Cerebellar cortex (tissue), 1 donor: Measurements from ENCODE around the gene AIM2.
"Not testable (repeated sequence)": the region's sequence is repeated elsewhere in the genome, so short reads cannot be mapped to it uniquely, and the experiment has no call there.

Source experiments
- DNase-seq: peaks from one replicate; pipeline ENCODE4 v3.0.0-alpha.2; 2015; ENCODE audit warnings: low spot score

The AIM2 gene

DNA sequence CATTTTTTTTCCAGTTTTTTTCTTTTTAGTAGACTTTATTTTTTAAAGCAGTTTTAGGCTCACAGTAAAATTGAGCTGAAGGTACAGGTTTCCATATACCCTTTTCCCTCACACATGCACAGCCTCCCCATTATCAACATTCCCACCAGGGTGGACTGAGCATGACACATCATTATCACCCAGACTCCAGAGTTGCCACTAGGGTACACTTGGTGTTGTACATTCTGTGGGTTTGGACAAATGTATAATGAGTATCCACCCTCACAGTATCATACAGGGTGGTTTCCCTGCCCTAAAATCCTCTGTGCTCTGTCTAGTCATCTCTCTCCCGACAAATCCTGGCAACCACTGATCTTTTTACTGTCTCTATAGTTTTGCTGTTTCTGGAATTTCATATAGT, 3.0 kb upstream of the AIM2 start:
- no peak for DNase-seq

GRCh38 chr1:159077120-159077961, 775 bp upstream of the AIM2 start:
- DNase-seq: no peak

DNA sequence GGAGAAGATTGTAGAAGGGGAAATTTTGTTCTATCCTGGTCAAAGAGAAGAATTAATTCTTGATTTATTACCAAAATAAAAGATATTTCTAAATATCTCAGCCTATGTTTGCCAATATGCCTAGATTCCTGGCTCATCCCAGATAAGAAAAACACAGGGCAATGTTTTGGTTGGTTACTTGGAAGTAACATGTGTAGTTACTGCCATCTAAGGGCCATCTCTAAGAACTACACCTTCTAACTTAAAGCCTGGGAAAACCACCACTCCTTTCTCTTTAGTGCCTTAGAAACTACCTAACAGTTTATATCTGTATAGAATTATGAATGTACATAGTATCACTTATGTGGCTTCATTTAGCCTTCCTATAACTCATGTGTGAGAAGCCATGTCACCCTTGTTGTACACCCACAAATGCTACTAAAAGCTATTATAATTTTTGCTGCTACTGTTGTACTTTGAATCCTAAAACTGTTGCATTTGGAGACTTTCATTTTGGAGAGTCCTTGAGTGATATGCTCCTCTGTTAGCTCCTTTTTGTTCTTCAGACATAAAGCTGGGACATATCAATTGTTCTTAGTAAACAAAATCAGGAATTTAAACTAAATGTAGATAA, 4.5 kb downstream of the AIM2 start:
- DNase-seq: peak; percentile 61

DNA sequence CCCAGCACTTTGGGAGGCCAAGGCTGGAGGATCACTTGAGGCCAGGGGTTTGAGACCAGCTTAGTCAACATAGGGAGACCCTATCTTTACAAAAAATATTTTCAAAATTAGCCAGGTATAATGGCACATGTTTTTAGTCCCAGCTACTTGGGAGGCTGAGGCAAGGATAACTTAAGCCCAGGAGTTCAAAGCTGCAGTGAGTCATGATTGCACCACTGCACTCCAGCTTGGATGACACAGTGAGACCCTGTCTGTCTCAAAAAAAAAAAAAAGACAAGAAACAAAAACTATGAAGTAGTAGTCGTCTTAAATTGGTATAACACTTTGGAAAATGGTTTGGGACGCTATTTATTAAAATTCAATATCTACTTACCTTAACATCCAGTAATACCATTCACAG, 7.7 kb downstream of the AIM2 start:
- DNase-seq: no peak

- no peak for DNase-seq
These were observed 8.6 kb downstream of the AIM2 start for GRCh38 chr1:159067699-159068621.

DNA sequence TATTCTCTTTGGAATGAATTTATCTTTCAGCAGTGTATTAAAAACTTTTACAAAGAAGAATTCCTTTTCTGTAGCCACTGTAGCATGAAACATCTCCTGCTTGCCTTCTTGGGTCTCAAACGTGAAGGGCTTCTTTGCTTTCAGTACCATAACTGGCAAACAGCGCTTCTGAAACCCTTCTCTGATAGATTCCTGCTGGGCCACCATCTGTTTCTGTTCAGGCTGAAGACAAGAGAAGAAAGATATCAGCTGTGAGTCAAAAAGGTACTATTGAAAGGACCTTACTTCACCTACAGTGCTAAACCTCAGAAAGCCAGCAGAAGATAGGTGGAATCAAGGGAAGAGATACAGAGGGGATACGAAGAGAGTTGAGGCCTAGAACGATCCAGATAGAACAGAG, 10.5 kb downstream of the AIM2 start:
- DNase-seq: peak; percentile 52

DNA sequence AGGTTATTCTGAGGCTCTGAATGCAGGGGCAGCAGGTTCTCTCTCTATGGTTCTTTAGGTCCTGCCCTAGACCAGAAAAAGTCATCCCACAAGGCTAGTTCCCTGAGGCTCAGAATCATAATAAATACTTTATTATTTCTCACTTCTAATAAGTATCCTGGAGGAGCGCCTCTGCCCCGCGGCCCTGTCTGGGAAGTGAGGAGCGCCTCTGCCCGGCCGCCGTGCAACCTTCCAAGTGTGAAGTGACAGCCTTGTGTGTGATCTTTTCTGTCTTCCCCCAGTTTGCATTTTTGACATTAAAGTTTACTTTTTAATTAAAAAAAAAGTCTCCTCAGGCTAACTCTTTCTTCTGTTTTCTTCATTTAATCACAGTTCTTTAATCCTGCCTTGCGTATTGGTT, 11.5 kb downstream of the AIM2 start:
- DNase-seq: no peak

GRCh38 chr1:159058751-159059150, 17.8 kb downstream of the AIM2 start:
- no peak for DNase-seq

DNA sequence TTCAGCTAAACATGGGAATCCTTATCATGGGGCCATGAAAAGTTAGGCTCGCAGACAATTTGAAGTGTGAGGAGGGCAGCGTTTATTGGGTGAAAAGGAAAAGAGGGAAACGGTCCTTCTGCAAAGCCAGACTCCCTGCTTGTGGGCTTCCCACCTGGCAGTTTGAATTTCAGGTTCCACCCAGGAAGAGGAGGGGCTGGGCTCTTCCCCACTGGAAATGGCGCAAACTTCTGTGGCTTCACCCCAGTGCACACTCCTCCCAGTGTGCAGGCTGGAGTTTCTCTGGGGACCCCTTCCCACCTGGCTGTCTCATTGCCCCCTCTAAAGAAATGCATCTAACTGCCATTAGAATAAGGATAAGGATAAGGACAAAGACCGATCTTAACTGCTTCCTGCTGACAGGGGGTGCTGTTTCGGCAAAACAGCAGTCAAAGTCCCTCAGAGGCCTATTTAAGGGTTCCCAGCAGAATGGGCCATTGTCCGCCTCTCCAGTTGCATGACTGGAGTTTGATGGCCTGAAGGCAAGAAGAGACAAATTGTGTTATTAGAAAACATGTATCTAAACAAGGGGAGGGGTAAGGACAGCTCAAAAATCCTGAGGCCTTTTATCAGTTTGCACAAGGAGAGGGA, 20.4 kb downstream of the AIM2 start:
- DNase-seq: no peak

- no peak for DNase-seq
These were observed 21.4 kb downstream of the AIM2 start for GRCh38 chr1:159055181-159055641.

- no peak for DNase-seq
These were observed 22.1 kb downstream of the AIM2 start for GRCh38 chr1:159054427-159054826.

GRCh38 chr1:159051436-159051835, 25.1 kb downstream of the AIM2 start:
- no peak for DNase-seq

GRCh38 chr1:159046486-159046885, 30.1 kb downstream of the AIM2 start:
- DNase-seq: not testable (repeated sequence)

DNA sequence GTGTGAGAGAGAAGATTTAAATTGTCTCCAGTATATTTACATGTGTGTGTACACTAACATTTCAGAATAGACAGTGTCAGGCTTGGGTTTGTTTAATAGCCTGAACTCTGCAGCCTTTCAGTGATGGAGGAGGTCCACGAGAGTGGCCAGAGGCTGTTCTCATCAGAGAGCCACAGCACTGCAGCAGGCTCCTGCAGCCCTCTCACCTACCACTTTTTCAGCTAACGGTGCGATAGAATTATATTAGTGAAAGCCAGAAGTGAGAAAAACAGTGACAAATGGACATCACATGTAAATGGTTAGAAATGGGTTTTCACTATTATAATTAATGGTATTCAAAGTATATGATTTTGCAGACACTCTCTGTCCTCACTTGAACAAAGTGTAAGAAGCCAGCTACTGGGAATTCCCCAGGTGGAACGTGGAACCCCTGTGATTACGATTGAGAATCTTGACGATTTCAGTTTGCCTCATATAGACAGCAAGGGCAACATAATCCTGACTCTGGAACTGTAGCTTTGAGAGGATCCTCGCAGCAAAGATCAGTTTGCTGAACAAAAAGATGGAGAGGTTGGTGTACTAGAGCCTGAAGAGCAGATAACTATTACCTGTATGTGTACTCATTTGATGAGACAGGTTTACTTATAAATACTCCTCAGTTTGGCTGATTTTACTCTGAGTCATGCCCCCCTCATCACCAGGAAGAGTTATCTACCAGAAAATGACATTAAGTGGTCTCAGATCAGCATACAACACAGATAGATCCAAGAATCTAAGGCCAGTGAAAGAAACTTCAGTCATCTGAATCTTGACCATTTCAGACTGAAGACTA, 35.5 kb downstream of the AIM2 start:
- DNase-seq: no peak

- DNase-seq: no peak
These were observed 36.4 kb downstream of the AIM2 start for GRCh38 chr1:159040206-159040605.

DNA sequence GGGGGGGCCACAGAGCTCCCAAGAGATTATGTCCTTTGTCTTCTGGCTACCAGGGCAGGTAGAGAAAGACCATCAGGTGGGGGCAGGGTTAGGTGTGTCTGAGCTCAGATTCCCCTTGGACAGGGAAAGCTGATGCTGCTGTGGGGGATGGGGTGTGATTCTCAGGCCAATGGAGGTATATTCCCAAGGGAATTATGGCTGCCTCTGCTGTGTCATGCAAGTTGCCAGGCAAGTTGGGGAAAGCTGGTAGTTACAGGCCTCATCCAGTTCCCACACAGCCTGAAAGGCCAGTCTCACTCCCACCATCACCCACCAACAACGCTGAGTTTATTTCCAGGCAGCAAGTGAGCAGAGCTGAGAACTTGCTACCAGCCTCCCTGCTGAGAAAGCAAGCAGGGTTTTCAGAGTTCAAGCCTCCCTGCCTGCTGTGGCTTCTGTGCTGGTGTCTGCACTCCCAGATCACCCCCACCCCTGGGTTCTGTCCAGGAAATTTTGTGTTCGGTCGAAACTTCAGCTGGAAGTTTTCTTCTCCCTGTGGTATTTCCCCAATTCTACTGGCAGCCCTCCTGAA, 45.6 kb downstream of the AIM2 start:
- no peak for DNase-seq

- DNase-seq: no peak
These were observed 46.3 kb downstream of the AIM2 start for GRCh38 chr1:159030311-159030710.

DNA sequence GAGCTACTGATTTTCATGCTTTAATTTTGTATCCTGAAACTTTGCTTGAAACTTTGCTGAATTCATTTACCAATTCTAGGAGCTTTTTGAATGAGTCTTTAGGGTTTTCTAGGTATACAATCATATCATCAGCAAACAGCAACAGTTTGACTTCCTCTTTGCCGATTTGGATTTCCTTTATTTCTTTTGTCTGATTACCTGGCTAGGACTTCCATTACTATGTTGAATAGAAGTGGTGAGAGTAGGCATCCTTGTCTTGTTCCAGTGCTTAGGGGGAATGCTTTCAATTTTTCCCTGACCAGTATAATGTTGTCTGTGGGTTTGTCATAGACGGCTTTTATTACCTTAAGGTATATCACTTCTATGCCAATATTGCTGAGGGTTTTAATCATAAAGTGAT, 49.7 kb downstream of the AIM2 start:
- DNase-seq: not testable (repeated sequence)

- DNase-seq: no peak
These were observed 51.5 kb downstream of the AIM2 start for GRCh38 chr1:159025043-159025442.

GRCh38 chr1:159023723-159024122, 52.8 kb downstream of the AIM2 start:
- DNase-seq: no peak

DNA sequence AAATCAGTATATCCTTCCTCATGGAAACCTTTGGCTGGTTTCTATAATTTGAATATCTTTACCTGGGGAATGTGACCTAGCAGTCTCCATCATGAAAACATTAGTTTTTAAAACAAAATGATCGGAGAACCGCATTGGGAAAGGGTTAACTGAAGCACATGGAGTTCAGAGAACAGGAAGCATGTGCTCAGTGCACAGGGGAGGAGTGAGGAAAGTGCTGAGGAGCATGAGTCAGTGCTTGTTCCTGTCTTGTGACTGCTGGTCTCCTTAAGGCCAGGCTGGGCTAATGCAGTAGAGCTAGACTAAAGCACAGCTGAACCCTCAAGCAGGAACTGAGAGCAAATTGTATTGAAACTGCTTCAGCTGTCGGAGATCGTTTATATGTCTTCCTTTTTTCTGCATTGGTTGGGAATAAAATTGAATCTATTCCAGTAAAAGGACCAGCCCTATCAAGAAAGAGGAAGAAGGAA, 61.1 kb downstream of the AIM2 start:
- DNase-seq: peak; percentile 3
